NCI-H526 treated with DMSO at 0.1 percent for 48 hours (cell line): ENCODE measurements around the gene AMBRA1.

Experiments
- DNase-seq: peaks from one replicate; lab custom pipeline; 2025; lab: John Stamatoyannopoulos, UW

The AMBRA1 gene, protein sequence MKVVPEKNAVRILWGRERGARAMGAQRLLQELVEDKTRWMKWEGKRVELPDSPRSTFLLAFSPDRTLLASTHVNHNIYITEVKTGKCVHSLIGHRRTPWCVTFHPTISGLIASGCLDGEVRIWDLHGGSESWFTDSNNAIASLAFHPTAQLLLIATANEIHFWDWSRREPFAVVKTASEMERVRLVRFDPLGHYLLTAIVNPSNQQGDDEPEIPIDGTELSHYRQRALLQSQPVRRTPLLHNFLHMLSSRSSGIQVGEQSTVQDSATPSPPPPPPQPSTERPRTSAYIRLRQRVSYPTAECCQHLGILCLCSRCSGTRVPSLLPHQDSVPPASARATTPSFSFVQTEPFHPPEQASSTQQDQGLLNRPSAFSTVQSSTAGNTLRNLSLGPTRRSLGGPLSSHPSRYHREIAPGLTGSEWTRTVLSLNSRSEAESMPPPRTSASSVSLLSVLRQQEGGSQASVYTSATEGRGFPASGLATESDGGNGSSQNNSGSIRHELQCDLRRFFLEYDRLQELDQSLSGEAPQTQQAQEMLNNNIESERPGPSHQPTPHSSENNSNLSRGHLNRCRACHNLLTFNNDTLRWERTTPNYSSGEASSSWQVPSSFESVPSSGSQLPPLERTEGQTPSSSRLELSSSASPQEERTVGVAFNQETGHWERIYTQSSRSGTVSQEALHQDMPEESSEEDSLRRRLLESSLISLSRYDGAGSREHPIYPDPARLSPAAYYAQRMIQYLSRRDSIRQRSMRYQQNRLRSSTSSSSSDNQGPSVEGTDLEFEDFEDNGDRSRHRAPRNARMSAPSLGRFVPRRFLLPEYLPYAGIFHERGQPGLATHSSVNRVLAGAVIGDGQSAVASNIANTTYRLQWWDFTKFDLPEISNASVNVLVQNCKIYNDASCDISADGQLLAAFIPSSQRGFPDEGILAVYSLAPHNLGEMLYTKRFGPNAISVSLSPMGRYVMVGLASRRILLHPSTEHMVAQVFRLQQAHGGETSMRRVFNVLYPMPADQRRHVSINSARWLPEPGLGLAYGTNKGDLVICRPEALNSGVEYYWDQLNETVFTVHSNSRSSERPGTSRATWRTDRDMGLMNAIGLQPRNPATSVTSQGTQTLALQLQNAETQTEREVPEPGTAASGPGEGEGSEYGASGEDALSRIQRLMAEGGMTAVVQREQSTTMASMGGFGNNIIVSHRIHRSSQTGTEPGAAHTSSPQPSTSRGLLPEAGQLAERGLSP (N-terminal part only)

DNA sequence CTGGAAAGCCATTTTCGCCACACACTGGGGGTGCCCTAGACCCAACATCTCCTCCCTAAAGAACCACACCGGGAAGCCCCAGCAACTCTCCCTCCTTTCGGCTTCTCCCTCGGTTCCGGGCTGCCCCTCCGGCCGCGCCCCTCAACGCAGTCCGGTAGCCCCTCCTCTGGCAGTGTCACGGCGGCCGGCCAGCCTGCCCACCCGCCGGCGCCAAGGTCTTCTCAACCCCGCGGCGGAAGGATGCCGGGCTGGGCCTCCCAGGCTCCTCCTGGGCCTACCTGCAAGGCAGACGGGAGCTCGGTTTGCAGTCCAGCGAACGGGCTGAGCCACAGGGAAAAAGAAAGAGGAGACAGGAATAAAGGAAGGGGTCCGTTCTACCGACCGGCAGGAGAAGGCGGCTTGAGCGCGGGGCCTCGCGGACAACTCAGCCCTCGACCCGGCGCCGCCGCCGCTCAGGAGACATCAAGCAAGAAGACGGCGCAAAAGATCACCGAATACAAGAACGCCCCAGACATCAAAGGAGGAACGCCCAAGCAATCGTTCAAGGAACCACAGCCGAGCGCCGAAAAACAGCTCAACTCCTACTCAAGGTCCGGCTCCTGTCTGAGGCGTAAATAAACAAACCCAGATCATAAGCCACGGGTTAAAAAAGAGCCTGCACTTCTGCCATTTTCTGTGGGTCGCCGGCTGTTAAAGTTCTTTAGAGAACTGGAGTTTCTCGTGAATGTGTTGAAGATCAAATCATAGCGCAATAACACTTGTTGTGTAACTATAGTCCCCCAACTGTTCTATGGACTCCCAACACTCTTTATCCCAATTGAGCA, at the start of gene AMBRA1:
AMBRA1 (minus strand) TSS at position 474 of the 824 bp plus-strand sequence. CDS start 45,643 bp downstream, outside the sequence.
- peak; percentile 93 for DNase-seq

DNA sequence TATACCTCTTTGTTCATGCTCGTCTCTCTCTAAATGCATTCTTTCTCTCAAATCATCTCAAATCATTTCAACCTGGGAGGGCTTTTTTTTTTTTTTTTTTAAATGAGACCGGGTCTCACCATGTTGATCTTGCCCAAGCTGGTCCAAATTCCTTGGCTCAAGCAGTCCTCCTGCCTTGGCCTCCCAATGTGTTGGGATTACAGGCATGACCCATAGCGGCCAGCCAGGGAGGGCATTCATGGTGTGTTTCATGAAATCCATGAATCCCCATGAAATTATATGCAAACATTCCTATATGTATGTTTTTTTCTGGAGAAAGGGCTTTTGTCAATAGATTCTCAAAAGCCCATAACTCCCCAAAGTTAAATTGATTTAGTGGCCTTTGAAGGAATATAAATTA, 49.7 kb upstream of the AMBRA1 start:
- DNase-seq, result no peak

DNA sequence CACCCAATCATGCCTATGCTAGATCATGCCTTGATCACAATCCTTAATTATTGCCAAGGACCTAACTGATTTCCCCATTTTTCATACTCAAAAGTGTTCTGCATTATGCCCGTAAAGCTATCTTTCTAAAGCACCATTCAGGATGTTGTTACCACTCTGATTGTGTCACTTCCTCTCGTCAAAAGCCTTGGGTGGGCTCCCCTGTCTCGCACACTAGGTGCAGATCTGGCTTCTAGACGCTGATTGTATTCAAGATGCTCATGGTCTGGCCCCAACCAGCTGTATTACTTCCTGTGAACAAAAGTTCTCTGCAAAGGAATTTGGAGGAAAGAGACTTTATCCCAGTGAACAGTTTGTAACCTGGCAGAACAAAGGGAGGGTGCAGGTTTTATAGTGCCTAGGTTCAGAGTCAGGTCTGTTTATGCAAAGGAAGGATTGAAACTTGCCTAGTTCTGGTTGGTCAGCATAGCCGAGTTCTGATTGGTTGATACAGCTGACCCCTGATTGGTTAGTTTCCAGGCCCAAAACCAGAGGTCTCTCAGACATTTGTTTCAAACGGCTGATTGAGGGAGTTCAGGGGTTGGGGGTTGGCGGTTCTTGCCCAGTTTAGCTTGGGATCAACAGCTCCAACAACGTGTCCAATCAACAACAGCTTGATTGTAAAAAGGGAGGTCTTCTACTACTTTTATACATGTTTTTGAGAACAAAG, 49.0 kb upstream of the AMBRA1 start:
- no peak for DNase-seq

DNA sequence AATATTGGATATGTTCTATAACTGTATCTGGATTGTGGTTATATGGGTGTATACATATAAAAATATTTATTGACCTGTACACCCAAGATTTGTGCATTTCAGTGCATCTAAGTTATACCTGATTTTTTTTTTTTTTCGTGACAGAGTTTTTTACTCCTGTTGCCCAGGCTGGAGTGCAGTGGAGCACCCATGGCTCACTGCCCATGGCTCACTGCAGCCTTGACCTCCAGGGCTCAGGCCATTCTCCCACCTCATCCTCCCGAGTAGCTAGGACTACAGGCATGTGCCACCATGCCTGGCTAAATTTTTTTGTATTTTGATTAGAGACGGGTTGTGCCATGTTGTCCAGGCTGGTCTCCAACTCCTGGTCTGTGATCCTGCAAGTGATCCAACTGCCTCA, 47.8 kb upstream of the AMBRA1 start:
- DNase-seq, result no peak

DNA sequence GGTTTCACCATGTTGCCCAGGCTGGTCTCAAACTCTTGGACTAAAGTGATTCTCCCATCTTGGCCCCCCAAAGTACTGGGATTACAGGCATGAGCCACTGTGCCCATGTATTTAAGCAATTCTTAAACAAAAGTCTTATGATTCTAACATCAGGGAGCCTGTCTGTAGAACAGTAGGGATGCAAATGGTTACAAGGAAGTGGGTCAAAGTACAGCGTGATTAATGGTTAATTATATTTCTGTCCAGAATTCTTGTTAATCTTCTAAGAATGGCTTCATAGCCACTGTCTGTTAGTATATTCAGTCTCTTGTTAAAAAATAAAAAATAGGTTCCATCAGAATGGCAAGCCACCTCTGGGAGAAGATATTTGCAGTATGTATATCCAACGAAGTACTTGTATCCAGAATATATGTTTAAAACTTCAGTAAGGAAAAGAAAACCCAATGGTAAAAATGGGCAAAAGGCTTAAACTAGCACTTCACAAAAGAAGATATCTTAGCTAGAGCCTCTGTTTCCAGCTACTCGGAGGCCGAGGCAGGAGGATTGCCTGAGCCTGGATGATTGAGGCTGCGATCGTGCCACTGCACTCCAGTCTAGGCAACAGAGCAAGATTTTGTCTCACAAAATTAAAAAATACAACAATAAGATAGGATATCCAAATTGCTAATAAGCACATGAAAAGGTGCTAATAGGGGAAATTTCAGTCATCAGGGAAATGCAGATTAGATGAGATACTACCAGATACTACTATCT, 46.4 kb upstream of the AMBRA1 start:
- no peak for DNase-seq

DNA sequence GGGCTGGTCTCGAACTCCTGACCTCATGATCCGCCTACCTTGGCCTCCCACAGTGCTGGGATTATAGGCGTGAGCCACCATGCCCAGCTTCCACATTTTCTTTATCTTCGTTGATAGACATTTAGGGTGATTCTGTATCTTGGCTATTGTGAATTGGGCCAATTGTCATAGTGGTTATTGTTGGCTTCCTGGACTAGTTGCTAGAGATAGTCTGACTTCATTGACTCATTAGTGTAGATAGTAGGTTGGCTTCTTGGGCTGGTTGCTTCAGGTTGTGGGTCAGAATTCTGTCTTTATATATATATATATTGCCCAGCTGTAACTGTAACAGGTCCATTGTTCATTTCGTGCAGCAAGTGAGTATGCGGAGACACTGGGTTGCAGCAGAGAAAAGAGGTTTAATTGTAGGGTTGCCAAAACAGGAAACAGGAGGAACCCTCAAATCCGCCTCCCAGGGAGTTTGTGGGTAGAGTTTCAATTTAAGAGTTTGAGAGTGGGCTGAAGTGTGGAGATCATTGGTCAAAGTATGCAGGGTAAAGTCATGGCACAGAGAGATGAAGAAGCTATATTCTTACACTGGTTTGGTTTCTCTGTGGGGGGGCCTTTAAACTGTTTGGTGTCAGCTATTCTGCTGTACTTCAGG, 45.5 kb upstream of the AMBRA1 start:
- DNase-seq, result no peak

DNA sequence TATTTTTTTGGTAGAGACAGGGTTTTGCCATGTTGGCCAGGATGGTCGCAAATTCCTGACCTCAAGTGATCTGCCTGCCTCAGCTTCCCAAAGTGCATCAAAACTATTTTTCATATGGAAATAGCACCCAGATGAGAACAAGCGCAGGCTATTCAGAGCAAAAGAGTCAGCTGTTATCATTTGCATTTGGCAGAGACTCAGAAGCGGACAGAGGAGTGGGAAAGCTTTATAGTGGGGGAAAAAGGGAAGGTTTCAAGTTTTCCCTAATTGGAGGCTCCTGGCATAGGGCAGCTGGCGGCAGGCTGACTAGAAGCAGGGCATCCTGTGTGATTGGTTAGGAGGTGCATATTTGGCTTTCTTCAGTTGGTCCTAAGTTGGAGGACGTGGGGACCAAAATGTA, 43.7 kb upstream of the AMBRA1 start:
- peak; percentile 58 for DNase-seq

DNA sequence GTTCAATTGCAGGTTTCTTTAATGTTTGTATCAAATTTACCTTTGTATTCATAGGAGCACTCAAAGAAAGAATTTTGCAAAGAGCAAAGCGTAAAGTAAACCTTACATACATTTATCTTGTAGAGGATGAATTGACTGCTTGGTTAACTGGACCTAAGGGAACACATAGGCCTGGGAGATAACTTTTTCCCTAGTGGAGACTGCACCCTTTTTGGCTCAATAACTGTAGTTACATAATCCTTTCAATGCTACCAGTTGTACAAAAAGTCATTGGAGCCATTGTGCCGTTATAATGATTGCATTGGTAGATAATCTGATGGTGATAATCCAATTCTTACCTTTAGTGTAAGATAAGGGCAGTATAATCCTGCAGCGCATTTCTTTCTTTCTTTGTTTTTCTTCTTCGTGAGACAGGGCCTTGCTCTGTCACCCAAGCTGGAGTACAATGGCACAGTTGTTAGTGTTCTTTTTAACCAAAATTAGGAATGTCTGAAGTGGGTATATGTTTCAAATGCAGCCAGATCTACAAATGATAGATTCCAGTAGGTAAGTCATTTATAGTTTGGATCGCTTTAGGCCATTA, 41.8 kb upstream of the AMBRA1 start:
- DNase-seq, result no peak

DNA sequence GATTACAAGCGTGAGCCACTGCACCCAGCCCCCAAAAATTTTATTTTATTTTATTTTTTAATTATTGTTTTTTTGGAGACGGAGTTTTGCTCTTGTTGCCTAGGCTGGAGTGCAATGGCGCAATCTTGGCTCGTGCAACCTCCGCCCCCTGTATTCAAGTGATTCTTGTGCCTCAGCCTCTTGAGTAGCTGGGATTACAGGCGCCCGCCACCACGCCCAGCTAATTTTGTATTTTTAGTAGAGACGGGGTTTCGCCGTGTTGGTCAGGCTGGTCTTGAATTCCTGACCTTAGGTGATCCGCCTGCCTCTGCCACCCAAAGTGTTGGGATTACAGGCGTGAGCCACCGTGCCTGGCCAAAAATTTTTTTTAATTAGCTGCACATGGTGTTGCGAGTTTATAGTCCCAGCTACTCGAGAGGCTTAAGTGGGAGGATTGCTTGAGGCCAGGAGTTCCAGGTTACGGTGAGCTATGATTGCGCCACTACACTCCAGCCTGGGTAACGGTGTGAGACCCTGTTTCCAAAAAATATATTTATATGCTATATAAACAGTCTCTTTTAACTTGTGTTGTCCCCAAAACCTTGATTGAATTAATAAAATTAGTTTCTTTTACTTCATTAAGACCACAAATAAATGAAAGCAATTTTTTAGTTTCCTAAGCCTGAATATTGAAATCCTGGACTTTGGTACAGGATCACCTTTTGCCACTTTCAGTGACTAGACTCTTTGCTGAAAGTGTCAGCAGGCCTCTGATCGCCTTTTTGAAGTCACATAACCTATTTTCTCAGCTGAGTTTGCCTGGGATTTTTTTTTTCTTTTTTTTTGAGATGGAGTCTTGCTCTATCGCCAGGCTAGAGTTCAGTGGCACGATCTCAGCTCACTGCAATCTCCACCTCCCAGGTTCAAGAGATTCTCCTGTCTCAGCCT, 39.7 kb upstream of the AMBRA1 start:
- DNase-seq, result no peak

DNA sequence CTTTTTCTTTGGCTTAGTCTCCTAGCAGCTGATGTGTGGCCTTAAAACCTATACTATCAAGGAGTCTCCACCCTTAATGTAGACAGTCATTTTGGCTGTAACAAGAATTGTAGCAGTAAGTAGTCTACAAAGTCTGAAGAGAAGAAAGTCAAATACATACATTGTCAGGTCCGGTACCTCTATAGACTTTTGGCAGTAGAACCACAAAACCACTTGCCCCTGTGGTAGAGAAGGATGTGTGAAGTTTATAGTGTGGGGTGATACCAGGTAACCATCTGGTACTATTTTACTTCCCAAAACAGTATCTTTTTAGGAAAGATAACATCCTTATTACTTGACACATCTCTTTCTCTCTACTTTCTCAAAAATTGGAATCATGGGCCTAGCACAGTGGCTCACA, 38.7 kb upstream of the AMBRA1 start:
- DNase-seq, result no peak

DNA sequence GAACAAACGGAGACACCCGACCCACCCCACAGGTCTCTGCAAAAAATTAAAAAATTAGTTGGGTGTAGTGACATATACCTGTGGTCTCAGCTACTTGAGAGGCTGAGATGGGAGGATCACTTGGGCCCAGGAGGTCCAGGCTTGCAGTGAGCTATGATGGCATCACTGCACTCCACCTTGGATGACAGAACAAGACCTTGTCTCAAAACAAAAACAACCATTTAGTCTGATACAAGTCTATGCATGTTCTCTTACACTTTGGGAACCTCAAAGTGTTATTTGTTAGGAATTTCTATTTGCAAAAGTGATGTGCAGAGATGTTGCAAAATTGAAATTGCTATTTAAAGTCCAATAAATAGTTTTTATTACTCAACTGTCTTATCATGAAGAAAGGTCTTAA, 37.9 kb upstream of the AMBRA1 start:
- DNase-seq, result no peak

DNA sequence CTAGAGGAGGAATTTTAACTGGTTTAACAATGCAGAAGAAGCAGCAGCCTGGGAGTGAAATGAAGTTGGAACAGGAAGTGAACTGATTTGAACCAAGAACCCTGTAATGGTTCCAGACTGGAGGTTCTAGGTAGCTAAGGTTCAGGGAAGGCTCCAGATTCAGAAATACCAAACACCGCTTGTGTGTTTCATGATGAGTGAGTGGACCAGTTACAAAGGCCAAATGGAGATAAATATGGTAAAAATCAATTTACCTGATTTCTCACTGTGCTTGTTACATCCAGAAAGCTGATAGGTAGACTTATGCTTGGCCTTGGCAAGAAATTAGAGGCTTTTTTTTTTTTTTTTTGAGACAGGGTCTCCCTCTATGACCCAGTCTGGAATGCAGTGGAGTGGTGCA, 36.4 kb upstream of the AMBRA1 start:
- DNase-seq, result no peak

DNA sequence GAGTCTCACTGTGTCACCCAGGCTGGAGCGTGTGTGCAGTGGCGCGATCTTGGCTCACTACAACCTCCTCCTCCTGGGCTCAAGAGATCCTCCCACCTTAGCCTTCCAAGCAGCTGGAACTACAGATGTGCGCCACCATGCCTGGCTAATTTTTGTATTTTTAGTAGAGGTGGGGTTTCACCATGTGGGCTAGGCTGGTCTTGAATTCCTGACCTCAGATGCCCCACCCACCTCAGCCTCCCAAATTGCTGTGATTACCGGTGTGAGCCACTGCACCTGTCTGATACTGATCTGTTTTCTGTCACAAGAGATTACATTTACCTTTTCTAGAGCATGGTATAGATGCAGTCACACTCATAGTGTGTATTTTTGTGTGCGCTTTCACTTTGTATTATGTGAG, 35.1 kb upstream of the AMBRA1 start:
- no peak for DNase-seq

DNA sequence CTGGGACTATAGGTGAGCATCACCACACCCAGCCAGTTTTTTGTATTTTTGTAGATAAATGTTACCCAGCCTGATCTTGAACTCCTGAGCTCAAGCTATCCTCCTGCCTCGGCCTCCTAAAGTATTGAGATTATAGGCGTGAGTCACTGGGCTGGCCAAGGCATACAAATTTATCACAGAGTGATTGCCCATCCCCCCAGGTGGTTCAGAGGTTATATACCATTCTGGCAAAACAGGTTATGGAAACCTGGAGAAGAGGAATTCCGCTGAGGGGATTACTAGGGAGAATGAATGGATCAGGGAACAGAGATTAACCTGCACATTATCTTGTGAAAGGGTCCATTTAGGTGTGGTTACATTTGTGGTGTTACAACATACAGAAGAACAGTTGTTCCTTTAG, 31.6 kb upstream of the AMBRA1 start:
- no peak for DNase-seq

DNA sequence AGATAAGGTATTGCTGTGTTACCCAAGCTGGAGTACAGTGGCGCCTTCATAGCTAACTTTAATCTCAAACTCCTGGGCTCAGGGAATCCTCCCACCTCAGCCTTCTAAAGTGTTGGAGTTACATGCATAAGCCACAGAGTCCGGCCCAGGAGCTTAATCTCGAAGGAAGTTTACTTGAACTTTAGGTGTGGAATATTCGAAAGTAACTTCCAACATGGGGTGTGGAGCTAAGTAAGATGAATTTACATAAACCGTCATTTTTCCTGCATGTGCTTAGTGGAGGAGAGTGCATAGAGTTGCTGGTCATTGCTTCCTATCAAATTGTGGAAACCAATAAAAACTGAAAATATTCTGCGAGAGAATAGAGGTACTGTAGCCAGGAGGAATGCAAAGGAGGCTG, 25.0 kb upstream of the AMBRA1 start:
- DNase-seq, result no peak

DNA sequence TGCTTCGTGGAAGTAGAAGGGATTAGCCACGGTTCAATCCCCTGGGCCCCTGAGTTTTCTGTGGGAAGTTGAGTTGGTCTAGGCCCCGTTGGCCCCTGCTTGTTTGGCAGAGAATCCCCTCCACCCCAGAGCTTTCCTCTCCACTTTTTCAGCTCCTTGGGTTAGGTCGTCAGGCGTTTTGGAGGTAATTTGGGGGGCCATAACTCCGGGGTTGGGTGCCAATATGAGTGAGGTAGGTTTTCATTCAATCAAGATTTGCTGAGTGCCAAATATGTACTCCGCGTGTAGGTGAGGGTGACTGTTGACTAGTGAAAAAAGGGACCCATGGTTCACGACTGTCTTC, 24.1 kb upstream of the AMBRA1 start:
- DNase-seq, result no peak

DNA sequence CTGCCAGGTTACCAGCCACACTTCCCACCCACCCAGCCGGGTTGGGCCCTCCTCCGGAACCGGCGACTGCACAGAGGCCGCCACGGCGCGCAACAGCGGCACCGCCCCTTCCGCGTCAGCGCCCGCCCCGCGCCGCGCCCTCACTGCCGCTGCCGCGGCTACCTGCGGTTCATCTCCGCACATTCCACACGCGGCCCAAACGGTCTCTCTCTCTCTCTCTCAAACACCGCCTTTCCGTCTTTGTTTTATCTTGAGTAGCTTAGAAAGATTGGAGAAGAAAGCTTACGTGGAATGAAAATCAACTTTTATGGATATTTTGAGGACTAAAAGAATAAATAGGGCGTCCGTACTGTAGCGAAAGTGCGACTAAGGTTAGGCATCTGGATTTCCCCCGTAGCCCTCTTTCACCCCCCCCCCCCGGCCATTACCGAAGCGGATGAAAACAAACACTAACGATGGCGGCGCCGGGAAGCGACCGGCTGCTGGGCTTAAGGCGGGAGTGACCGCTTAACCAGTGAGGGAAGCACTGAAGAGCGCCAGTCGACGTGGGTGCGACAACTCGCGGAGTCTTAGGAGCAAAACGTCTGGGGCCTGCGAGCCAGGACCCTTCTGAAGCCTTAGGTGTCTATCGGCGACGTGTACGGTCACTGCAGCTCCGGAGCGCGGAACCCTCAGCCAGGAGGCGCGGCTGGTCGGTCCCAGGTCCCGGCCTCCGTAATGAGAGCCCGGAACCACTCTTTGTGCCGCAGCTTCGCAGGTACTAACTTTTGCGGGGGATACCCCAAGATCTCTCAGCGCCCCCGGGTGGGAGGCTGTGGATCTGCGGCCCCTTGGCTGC, 23.5 kb upstream of the AMBRA1 start, which contains the start of the genes ATG13 and HARBI1:
ATG13 (plus strand) TSS at position 420 of the 838 bp plus-strand sequence. CDS start 26,739 bp downstream, outside the sequence.
HARBI1 (minus strand) TSS at position 94 of the 838 bp plus-strand sequence. CDS start 990 bp downstream, outside the sequence.
- peak; percentile 91 for DNase-seq
